Measurements from ENCODE around the gene RASGRF2.
"Not testable (repeated sequence)": the region's sequence is repeated elsewhere in the genome, so short reads cannot be mapped to it uniquely, and the experiment has no call there.

The RASGRF2 gene

DNA sequence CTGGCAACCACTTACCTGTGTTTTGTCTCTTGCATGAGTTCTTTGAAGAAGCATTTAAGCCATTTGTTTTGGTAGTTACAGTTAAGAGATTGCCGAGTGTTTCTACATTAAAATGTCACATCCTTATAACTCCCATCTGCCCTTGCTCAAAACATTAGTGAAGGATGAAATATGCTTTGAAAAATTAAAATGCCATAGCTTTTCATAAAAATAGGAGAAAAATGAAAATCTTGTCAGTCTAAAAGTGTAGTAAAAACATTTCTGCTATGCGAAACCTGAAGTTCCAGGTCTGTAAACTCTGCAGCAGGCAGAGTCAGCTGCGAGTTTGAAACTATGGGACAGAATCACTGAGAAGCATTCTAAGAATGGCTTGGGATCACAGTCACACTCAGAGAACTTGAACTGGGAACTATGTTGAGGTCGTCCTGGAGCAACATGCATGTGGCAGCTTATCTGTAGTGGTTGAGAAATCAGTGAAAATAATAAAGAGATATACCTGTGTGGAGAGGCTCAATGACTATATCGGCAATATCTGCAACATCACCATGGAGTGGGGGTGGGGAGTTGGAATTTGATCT, 67.4 kb downstream of the RASGRF2 start:
- H3K4me1 ChIP-seq (ENCODE audit: control insufficient read depth, low read depth, low read length): no peaks in the 10 kb centered on the region
- no peak overlapping the region for H3K23ac ChIP-seq (ENCODE audit: low read length)
- no CpG with 5 or more reads among the region's 5 CpGs for WGBS (ENCODE audit: extremely low coverage, insufficient coverage, low lambda C conversion rate)
- no peaks in the 10 kb centered on the region for H3K79me2 ChIP-seq (ENCODE audit: control insufficient read depth, insufficient read depth, low read length)
- no peaks in the 10 kb centered on the region for H3K79me1 ChIP-seq (ENCODE audit: low read length)
- no peak overlapping the region for H3K56ac ChIP-seq (ENCODE audit: low read length)
- H3K36me3 ChIP-seq (ENCODE audit: control insufficient read depth, insufficient read depth, low read length): no peaks in the 10 kb centered on the region
- no peak overlapping the region for H3K18ac ChIP-seq (ENCODE audit: low read length)
- H2BK15ac ChIP-seq (replicated peaks; ENCODE audit: low read depth): no peak overlapping the region
- H3K4ac ChIP-seq (ENCODE audit: low read depth, low read length): no peak overlapping the region
- no peak overlapping the region for H3K9ac ChIP-seq (ENCODE audit: low read length)
- H2BK120ac ChIP-seq (ENCODE audit: low read depth, low read length): no peak overlapping the region
- H3K27me3 ChIP-seq (ENCODE audit: insufficient read depth, low read length, poor library complexity): no peaks in the 10 kb centered on the region
- H4K8ac ChIP-seq (ENCODE audit: low read depth, low read length): no peak overlapping the region
- no peak overlapping the region for H3K4me2 ChIP-seq (ENCODE audit: low read length)
- H4K5ac ChIP-seq (ENCODE audit: low read length): no peak overlapping the region
- no peak overlapping the region for H2BK5ac ChIP-seq (ENCODE audit: low read length)
- no peak overlapping the region for H3K27ac ChIP-seq (ENCODE audit: low read depth, low read length)
- H3K4me3 ChIP-seq (ENCODE audit: low read length): no peak overlapping the region
- H2AK5ac ChIP-seq (ENCODE audit: low read length): no peak overlapping the region
- no peak for DNase-seq

DNA sequence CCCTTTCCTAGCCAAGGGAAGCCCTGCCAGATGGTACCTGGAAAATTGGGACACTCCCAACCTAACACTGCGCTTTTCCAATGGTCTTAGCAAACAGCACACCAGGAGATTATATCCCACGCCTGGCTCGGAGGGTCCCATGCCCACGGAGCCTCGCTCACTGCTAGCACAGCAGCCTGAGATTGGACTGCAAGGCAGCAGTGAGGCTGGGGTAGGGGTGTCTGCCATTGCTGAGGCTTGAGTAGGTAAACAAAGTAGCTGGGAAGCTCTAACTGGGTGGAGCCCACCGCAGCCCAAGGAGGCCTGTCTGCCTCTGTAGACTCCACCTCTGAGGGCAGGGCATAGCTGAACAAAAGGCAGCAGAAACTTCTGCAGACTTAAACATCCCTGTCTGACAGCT, 68.7 kb downstream of the RASGRF2 start:
- H3K23ac ChIP-seq (ENCODE audit: low read length); H4K5ac ChIP-seq (ENCODE audit: low read length); H3K79me1 ChIP-seq (ENCODE audit: low read length); H3K18ac ChIP-seq (ENCODE audit: low read length); H2BK5ac ChIP-seq (ENCODE audit: low read length); H3K27ac ChIP-seq (ENCODE audit: low read depth, low read length); H3K27me3 ChIP-seq (ENCODE audit: insufficient read depth, low read length, poor library complexity); H3K4me3 ChIP-seq (ENCODE audit: low read length); H3K4me2 ChIP-seq (ENCODE audit: low read length); H3K79me2 ChIP-seq (ENCODE audit: control insufficient read depth, insufficient read depth, low read length); H2AK5ac ChIP-seq (ENCODE audit: low read length); H2BK120ac ChIP-seq (ENCODE audit: low read depth, low read length); DNase-seq; H4K8ac ChIP-seq (ENCODE audit: low read depth, low read length); H3K4ac ChIP-seq (ENCODE audit: low read depth, low read length); H3K9ac ChIP-seq (ENCODE audit: low read length); H3K4me1 ChIP-seq (ENCODE audit: control insufficient read depth, low read depth, low read length); H3K36me3 ChIP-seq (ENCODE audit: control insufficient read depth, insufficient read depth, low read length); H3K56ac ChIP-seq (ENCODE audit: low read length); H2BK15ac ChIP-seq (replicated peaks; ENCODE audit: low read depth): not testable (repeated sequence)
- no CpG with 5 or more reads among the region's 6 CpGs for WGBS (ENCODE audit: extremely low coverage, insufficient coverage, low lambda C conversion rate)

DNA sequence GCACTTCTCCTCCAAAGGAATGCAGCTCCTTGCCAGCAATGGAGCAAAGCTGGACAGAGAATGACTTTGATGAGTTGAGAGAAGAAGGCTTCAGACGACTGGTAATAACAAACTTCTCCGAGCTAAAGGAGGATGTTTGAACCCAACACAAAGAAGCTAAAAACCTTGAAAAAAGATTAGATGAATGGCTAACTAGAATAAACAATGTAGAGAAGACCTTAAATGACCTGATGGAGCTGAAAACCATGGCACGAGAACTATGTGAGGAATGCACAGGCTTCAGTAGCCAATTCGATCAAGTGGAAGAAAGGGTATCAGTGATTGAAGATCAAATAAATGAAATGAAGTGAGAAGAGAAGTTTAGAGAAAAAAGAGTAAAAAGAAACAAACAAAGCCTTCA, 69.6 kb downstream of the RASGRF2 start:
- not testable (repeated sequence) for H3K9ac ChIP-seq (ENCODE audit: low read length); H3K27me3 ChIP-seq (ENCODE audit: insufficient read depth, low read length, poor library complexity); H3K4me3 ChIP-seq (ENCODE audit: low read length); H3K27ac ChIP-seq (ENCODE audit: low read depth, low read length); H3K79me2 ChIP-seq (ENCODE audit: control insufficient read depth, insufficient read depth, low read length); H3K4me1 ChIP-seq (ENCODE audit: control insufficient read depth, low read depth, low read length); H2BK120ac ChIP-seq (ENCODE audit: low read depth, low read length); H4K8ac ChIP-seq (ENCODE audit: low read depth, low read length); H3K56ac ChIP-seq (ENCODE audit: low read length); DNase-seq; H3K4me2 ChIP-seq (ENCODE audit: low read length); H2BK15ac ChIP-seq (replicated peaks; ENCODE audit: low read depth); H4K5ac ChIP-seq (ENCODE audit: low read length); H3K79me1 ChIP-seq (ENCODE audit: low read length); H2AK5ac ChIP-seq (ENCODE audit: low read length); H3K36me3 ChIP-seq (ENCODE audit: control insufficient read depth, insufficient read depth, low read length); H3K18ac ChIP-seq (ENCODE audit: low read length); H3K4ac ChIP-seq (ENCODE audit: low read depth, low read length); H2BK5ac ChIP-seq (ENCODE audit: low read length); H3K23ac ChIP-seq (ENCODE audit: low read length)
- WGBS (ENCODE audit: extremely low coverage, insufficient coverage, low lambda C conversion rate): no CpG with 5 or more reads among the region's 4 CpGs

DNA sequence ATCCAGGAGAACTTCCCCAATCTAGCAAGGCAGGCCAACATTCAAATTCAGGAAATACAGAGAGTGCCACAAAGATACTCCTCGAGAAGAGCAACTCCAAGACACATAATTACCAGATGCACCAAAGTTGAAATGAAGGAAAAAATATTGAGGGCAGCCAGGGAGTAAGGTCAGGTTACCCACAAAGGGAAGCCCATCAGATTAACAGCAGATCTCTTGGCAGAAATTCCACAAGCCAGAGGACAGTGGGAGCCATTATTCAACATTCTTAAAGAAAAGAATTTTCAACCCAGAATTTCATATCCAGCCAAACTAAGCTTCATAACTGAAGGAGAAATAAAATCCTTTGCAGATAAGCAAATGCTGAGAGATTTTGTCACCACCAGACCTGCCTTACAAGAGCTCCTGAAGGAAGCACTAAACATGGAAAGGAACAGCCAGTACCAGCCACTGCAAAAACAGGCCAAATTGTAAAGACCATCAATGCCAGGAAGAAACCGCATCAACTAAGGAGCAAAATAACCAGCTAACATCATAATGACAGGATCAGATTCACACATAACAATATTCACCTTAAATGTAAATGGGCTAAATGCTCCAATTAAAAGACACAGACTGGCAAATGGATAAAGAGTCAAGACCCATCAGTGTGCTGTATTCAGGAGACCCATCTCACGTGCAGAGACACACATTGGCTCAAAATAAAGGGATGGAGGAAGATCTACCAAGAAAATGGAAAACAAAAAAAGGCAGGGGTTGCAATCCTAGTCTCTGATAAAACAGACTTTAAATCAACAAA, 70.3 kb downstream of the RASGRF2 start:
- not testable (repeated sequence) for H3K4me2 ChIP-seq (ENCODE audit: low read length); DNase-seq; H4K5ac ChIP-seq (ENCODE audit: low read length); H4K8ac ChIP-seq (ENCODE audit: low read depth, low read length); H3K27me3 ChIP-seq (ENCODE audit: insufficient read depth, low read length, poor library complexity); H3K9ac ChIP-seq (ENCODE audit: low read length); H3K23ac ChIP-seq (ENCODE audit: low read length); H3K36me3 ChIP-seq (ENCODE audit: control insufficient read depth, insufficient read depth, low read length); H3K4me3 ChIP-seq (ENCODE audit: low read length); H2AK5ac ChIP-seq (ENCODE audit: low read length); H2BK5ac ChIP-seq (ENCODE audit: low read length); H3K18ac ChIP-seq (ENCODE audit: low read length); H3K79me1 ChIP-seq (ENCODE audit: low read length); H3K56ac ChIP-seq (ENCODE audit: low read length); H3K79me2 ChIP-seq (ENCODE audit: control insufficient read depth, insufficient read depth, low read length); H2BK15ac ChIP-seq (replicated peaks; ENCODE audit: low read depth); H2BK120ac ChIP-seq (ENCODE audit: low read depth, low read length); H3K4me1 ChIP-seq (ENCODE audit: control insufficient read depth, low read depth, low read length); H3K4ac ChIP-seq (ENCODE audit: low read depth, low read length); H3K27ac ChIP-seq (ENCODE audit: low read depth, low read length)
- WGBS (ENCODE audit: extremely low coverage, insufficient coverage, low lambda C conversion rate): no CpG with 5 or more reads among the region's 3 CpGs

DNA sequence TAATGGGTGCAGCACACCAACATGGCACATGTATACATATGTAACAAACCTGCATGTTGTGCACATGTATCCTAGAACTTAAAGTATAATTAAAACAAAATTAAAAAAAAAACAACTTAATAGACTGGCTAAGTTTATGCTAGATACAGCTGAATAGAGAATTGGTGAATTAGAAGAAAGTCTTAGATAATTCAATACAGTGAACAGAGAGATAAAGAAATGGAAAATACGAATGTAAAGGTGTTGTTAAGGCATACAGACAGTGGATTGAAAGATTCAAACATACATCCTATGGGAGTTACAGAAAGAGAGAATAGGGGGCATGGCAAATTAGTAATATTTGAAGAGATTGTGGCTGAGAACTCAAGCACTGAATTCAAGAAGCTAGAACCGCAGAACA, 75.4 kb downstream of the RASGRF2 start:
- H3K4me2 ChIP-seq (ENCODE audit: low read length): no peak overlapping the region
- no peaks in the 10 kb centered on the region for H3K4me1 ChIP-seq (ENCODE audit: control insufficient read depth, low read depth, low read length)
- no peaks in the 10 kb centered on the region for H3K79me2 ChIP-seq (ENCODE audit: control insufficient read depth, insufficient read depth, low read length)
- H4K8ac ChIP-seq (ENCODE audit: low read depth, low read length): no peak overlapping the region
- H3K79me1 ChIP-seq (ENCODE audit: low read length): no peaks in the 10 kb centered on the region
- no peak overlapping the region for H3K56ac ChIP-seq (ENCODE audit: low read length)
- no peak overlapping the region for H3K23ac ChIP-seq (ENCODE audit: low read length)
- DNase-seq: no peak
- H3K27me3 ChIP-seq (ENCODE audit: insufficient read depth, low read length, poor library complexity): no peaks in the 10 kb centered on the region
- no peak overlapping the region for H3K4ac ChIP-seq (ENCODE audit: low read depth, low read length)
- no peak overlapping the region for H2BK120ac ChIP-seq (ENCODE audit: low read depth, low read length)
- H4K5ac ChIP-seq (ENCODE audit: low read length): no peak overlapping the region
- H2AK5ac ChIP-seq (ENCODE audit: low read length): no peak overlapping the region
- H3K27ac ChIP-seq (ENCODE audit: low read depth, low read length): no peak overlapping the region
- 100% methylated on average over 1 of the region's 2 CpGs for whole genome bisulfite sequencing (ENCODE audit: extremely low coverage, insufficient coverage, low lambda C conversion rate)
- no peak overlapping the region for H2BK15ac ChIP-seq (replicated peaks; ENCODE audit: low read depth)
- H3K9ac ChIP-seq (ENCODE audit: low read length): no peak overlapping the region
- no peak overlapping the region for H3K18ac ChIP-seq (ENCODE audit: low read length)
- no peaks in the 10 kb centered on the region for H3K36me3 ChIP-seq (ENCODE audit: control insufficient read depth, insufficient read depth, low read length)
- H3K4me3 ChIP-seq (ENCODE audit: low read length): no peak overlapping the region
- no peak overlapping the region for H2BK5ac ChIP-seq (ENCODE audit: low read length)

DNA sequence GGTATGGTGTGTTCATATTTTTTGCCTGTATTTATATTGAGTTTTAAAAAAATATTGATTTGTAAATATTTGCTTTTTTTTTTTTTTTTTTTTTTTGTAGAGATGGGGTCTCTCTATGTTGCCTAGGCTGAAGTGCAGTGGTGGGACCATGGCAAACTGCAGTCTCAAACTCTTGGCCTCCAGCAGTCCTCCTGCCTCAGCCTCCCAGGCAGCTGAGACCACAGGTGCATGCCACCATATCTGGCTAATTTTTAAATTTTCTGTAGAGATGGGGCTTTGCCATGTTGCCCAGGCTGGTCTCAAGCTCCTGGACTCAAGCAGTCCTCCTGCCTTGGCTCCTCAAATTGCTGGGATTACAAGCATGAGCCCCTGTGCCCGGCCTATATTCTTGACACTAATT, 78.3 kb downstream of the RASGRF2 start:
- H3K4me1 ChIP-seq (ENCODE audit: control insufficient read depth, low read depth, low read length): no peaks in the 10 kb centered on the region
- WGBS (ENCODE audit: extremely low coverage, insufficient coverage, low lambda C conversion rate): no CpG with 5 or more reads among the region's 1 CpG
- H3K4me3 ChIP-seq (ENCODE audit: low read length): no peak overlapping the region
- no peaks in the 10 kb centered on the region for H3K36me3 ChIP-seq (ENCODE audit: control insufficient read depth, insufficient read depth, low read length)
- no peak overlapping the region for H3K56ac ChIP-seq (ENCODE audit: low read length)
- no peak overlapping the region for H2BK15ac ChIP-seq (replicated peaks; ENCODE audit: low read depth)
- no peaks in the 10 kb centered on the region for H3K27me3 ChIP-seq (ENCODE audit: insufficient read depth, low read length, poor library complexity)
- H3K79me2 ChIP-seq (ENCODE audit: control insufficient read depth, insufficient read depth, low read length): no peaks in the 10 kb centered on the region
- no peak overlapping the region for H3K18ac ChIP-seq (ENCODE audit: low read length)
- H3K79me1 ChIP-seq (ENCODE audit: low read length): no peaks in the 10 kb centered on the region
- H4K5ac ChIP-seq (ENCODE audit: low read length): no peak overlapping the region
- H3K27ac ChIP-seq (ENCODE audit: low read depth, low read length): no peak overlapping the region
- DNase-seq: no peak
- H2AK5ac ChIP-seq (ENCODE audit: low read length): no peak overlapping the region
- no peak overlapping the region for H3K9ac ChIP-seq (ENCODE audit: low read length)
- no peak overlapping the region for H3K23ac ChIP-seq (ENCODE audit: low read length)
- H2BK120ac ChIP-seq (ENCODE audit: low read depth, low read length): no peak overlapping the region
- no peak overlapping the region for H4K8ac ChIP-seq (ENCODE audit: low read depth, low read length)
- no peak overlapping the region for H3K4me2 ChIP-seq (ENCODE audit: low read length)
- no peak overlapping the region for H2BK5ac ChIP-seq (ENCODE audit: low read length)
- H3K4ac ChIP-seq (ENCODE audit: low read depth, low read length): no peak overlapping the region

Measured in mesendoderm (in vitro differentiated cells).